Activated CD4-positive, CD25-positive, alpha-beta regulatory T cell treated with anti-CD3 and anti-CD28 coated beads, Interleukin-2, amount 50 U/mL, for 16 hours (primary cell): ENCODE measurements around the gene LOXL3.

Experiments
- DNase-seq: peaks from one replicate; pipeline ENCODE4 v3.0.0-alpha.2; 2020; ENCODE audit warnings: low read depth, low spot score

LOXL3 gene

GRCh38 chr2:74553892-74554819 is at the start of gene LOXL3, which contains the start of gene DOK1:
TSS of gene LOXL3 (minus strand) at chr2:74553942. CDS start at chr2:74552634, 1,308 bp downstream.
TSS of gene DOK1 (plus strand) at chr2:74554720. CDS start at chr2:74554755, 35 bp downstream.
- peak; percentile 68 for DNase-seq

- no peak for DNase-seq
These were observed 49.0 kb upstream of the LOXL3 start for GRCh38 chr2:74602586-74603281.

GRCh38 chr2:74599676-74600075 is 45.9 kb upstream of the LOXL3 start:
- DNase-seq, result no peak

GRCh38 chr2:74597410-74597809 is 43.7 kb upstream of the LOXL3 start:
- no peak for DNase-seq

GRCh38 chr2:74596584-74596983 is 42.8 kb upstream of the LOXL3 start:
- no peak for DNase-seq

GRCh38 chr2:74593826-74594772 is 40.4 kb upstream of the LOXL3 start:
- no peak for DNase-seq

GRCh38 chr2:74588664-74589063 is 34.9 kb upstream of the LOXL3 start:
- DNase-seq, result no peak

- DNase-seq, result peak; percentile 34
These were observed 34.0 kb upstream of the LOXL3 start for GRCh38 chr2:74587664-74588277.

GRCh38 chr2:74585406-74586185 is 31.9 kb upstream of the LOXL3 start:
- DNase-seq, result no peak

- DNase-seq, result no peak
These were observed 30.4 kb upstream of the LOXL3 start for GRCh38 chr2:74584088-74584645.

GRCh38 chr2:74583504-74583903 is 29.8 kb upstream of the LOXL3 start:
- no peak for DNase-seq

GRCh38 chr2:74582184-74582583 is 28.4 kb upstream of the LOXL3 start:
- no peak for DNase-seq

GRCh38 chr2:74581463-74581862 is 27.7 kb upstream of the LOXL3 start:
- DNase-seq, result no peak

GRCh38 chr2:74578408-74578807 is 24.7 kb upstream of the LOXL3 start:
- no peak for DNase-seq

GRCh38 chr2:74577448-74577847 is 23.7 kb upstream of the LOXL3 start:
- DNase-seq, result no peak

GRCh38 chr2:74576863-74577229 is 23.1 kb upstream of the LOXL3 start:
- no peak for DNase-seq

GRCh38 chr2:74576211-74576862 is 22.6 kb upstream of the LOXL3 start:
- no peak for DNase-seq

- no peak for DNase-seq
These were observed 21.6 kb upstream of the LOXL3 start for GRCh38 chr2:74575320-74575719.

GRCh38 chr2:74573747-74574562 is 20.2 kb upstream of the LOXL3 start:
- no peak for DNase-seq
